ENCODE measurements around the gene RNF17. TPM values are rescaled to one million over a fixed set of nuclear protein-coding genes. Genes with fewer than 3 reads are reported as not detected.

RNF17 gene
- total and polyA plus RNA-seq, 2 experiments from 2014 or later = not detected

GRCh38 chr13:24863748-24864540 is 100.0 kb downstream of the RNF17 start:
- in situ Hi-C loops (cut with MboI) = no loop called here
- Histone ChIP-seq H3F3A (ENCODE audit: insufficient read depth) (no peaks in the 10 kb centered on the region), H3K4me3 (no peak overlapping the region), H3K36me3 (ENCODE audit: low read depth) (no peaks in the 10 kb centered on the region), H3K4me1 (ENCODE audit: insufficient read depth) (no peaks in the 10 kb centered on the region), H4K20me1 (ENCODE audit: insufficient read depth) (no peaks in the 10 kb centered on the region), H3K79me2 (ENCODE audit: insufficient read depth) (no peaks in the 10 kb centered on the region), H2AFZ (no peak overlapping the region), H3K27me3 (replicated peaks; ENCODE audit: insufficient read depth) (peaks cover 25% of the 10 kb centered on the region), H3K4me2 (ENCODE audit: unreplicated experiment) (no peak overlapping the region), H3K27ac (no peak overlapping the region), H3K9me2 (ENCODE audit: insufficient read depth) (no peaks in the 10 kb centered on the region), H3K9me3 (ENCODE audit: low read depth) (no peaks in the 10 kb centered on the region), H3K9ac (no peak overlapping the region)
- TF ChIP-seq EZH2 (IDR thresholded peaks at IDR 0.05; ENCODE audit: insufficient read depth, poor library complexity, severe bottlenecking) (no peak), EZH2phosphoT487 (IDR thresholded peaks at IDR 0.05; ENCODE audit: insufficient read depth, low read depth) (no peak)
- WGBS, 2 experiments (ENCODE audit: low coverage in 1 of 2, low lambda C conversion rate in 2 of 2, missing lambda C conversion rate in 2 of 2) = 35 to 38% methylated on average over 9 of the region's 9 CpGs
- DNase-seq = no peak

DNA sequence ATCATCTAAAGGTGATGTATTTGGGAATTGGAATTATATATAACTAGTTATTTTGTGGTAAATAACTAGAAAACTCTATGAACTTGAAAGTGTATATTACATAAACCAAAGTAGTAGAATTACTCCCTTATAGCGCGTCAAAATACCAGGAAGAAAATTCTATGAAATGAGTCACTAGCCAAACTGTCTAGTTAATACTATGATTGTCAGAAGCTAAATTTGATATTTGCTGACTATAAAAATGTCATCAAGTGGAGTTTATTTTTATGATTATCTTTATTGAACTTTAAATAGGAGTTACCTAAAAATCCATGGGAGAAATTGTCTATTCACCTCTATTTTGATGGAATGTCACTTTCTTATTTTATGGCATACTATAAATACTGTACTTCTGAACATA is 100.6 kb downstream of the RNF17 start:
- Histone ChIP-seq H3K9ac (no peak overlapping the region), H3K79me2 (ENCODE audit: insufficient read depth) (no peaks in the 10 kb centered on the region), H3K4me1 (ENCODE audit: insufficient read depth) (no peaks in the 10 kb centered on the region), H3K36me3 (ENCODE audit: low read depth) (no peaks in the 10 kb centered on the region), H3K9me2 (ENCODE audit: insufficient read depth) (no peaks in the 10 kb centered on the region), H3K27ac (no peak overlapping the region), H3K9me3 (ENCODE audit: low read depth) (no peaks in the 10 kb centered on the region), H3K27me3 (replicated peaks; ENCODE audit: insufficient read depth) (peaks cover 30% of the 10 kb centered on the region), H3K4me3 (no peak overlapping the region), H4K20me1 (ENCODE audit: insufficient read depth) (no peaks in the 10 kb centered on the region), H3F3A (ENCODE audit: insufficient read depth) (no peaks in the 10 kb centered on the region), H2AFZ (no peak overlapping the region), H3K4me2 (ENCODE audit: unreplicated experiment) (no peak overlapping the region)
- no peak for DNase-seq
- in situ Hi-C loops (cut with MboI) = no loop called here
- WGBS, 2 experiments (ENCODE audit: low coverage in 1 of 2, low lambda C conversion rate in 2 of 2, missing lambda C conversion rate in 2 of 2) = 98 to 100% methylated on average over 2 of the region's 2 CpGs
- TF ChIP-seq EZH2 (IDR thresholded peaks at IDR 0.05; ENCODE audit: insufficient read depth, poor library complexity, severe bottlenecking) (no peak), EZH2phosphoT487 (IDR thresholded peaks at IDR 0.05; ENCODE audit: insufficient read depth, low read depth) (no peak)

- no peak overlapping the region for H3K27ac ChIP-seq
- no peaks in the 10 kb centered on the region for H3K9me3 ChIP-seq (ENCODE audit: low read depth)
- H3K4me1 ChIP-seq (ENCODE audit: insufficient read depth) = no peaks in the 10 kb centered on the region
- H3K9me2 ChIP-seq (ENCODE audit: insufficient read depth) = no peaks in the 10 kb centered on the region
- peak overlapping the region; percentile 28; the same call in 1 of the 2 replicates for H2AFZ ChIP-seq
- H3K27me3 ChIP-seq (replicated peaks; ENCODE audit: insufficient read depth) = peaks cover 30% of the 10 kb centered on the region
- no peaks in the 10 kb centered on the region for H3K36me3 ChIP-seq (ENCODE audit: low read depth)
- peak; percentile 48 for DNase-seq
- no peak overlapping the region for H3K4me3 ChIP-seq
- in situ Hi-C loops (cut with MboI) = no loop called here
- no peak for TF ChIP-seq EZH2 (IDR thresholded peaks at IDR 0.05; ENCODE audit: insufficient read depth, poor library complexity, severe bottlenecking)
- no peak for TF ChIP-seq EZH2phosphoT487 (IDR thresholded peaks at IDR 0.05; ENCODE audit: insufficient read depth, low read depth)
- H3F3A ChIP-seq (ENCODE audit: insufficient read depth) = no peaks in the 10 kb centered on the region
- H3K9ac ChIP-seq = no peak overlapping the region
- H4K20me1 ChIP-seq (ENCODE audit: insufficient read depth) = no peaks in the 10 kb centered on the region
- H3K4me2 ChIP-seq (ENCODE audit: unreplicated experiment) = no peak overlapping the region
- WGBS, 2 experiments (ENCODE audit: low coverage in 1 of 2, low lambda C conversion rate in 2 of 2, missing lambda C conversion rate in 2 of 2) = 16 to 21% methylated on average over 5 of the region's 5 CpGs
- no peaks in the 10 kb centered on the region for H3K79me2 ChIP-seq (ENCODE audit: insufficient read depth)
Observed at GRCh38 chr13:24865163-24865953, 101.4 kb downstream of the RNF17 start.

DNA sequence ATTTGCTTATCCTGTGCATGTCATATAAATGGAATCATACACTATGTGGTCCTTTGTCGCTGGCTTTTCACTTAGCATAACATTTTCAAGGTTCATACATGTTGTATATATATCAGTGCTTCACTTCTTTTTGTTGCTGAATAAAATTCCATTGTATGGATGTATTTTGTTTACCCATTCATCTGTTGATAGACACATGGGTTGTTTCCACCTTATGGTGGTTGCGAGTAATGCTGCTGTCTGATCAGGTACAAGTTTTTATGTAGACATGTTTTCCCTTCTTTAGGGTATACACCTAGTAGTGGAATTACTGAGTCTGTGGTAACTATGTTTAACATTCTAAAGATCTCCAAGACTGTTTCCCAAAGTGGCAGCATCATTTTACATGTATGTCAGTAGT is 102.5 kb downstream of the RNF17 start:
- in situ Hi-C loops (cut with MboI) = no loop called here
- WGBS, 2 experiments (ENCODE audit: low coverage in 1 of 2, low lambda C conversion rate in 2 of 2, missing lambda C conversion rate in 2 of 2) = 89 to 95% methylated on average over 2 of the region's 2 CpGs
- Histone ChIP-seq H4K20me1 (ENCODE audit: insufficient read depth) (no peaks in the 10 kb centered on the region), H3K79me2 (ENCODE audit: insufficient read depth) (no peaks in the 10 kb centered on the region), H3K27ac (no peak overlapping the region), H3F3A (ENCODE audit: insufficient read depth) (no peaks in the 10 kb centered on the region), H3K36me3 (ENCODE audit: low read depth) (no peaks in the 10 kb centered on the region), H3K4me1 (ENCODE audit: insufficient read depth) (no peaks in the 10 kb centered on the region), H3K9ac (no peak overlapping the region), H3K4me3 (no peak overlapping the region), H3K9me2 (ENCODE audit: insufficient read depth) (no peaks in the 10 kb centered on the region), H3K27me3 (replicated peaks; ENCODE audit: insufficient read depth) (peaks cover 34% of the 10 kb centered on the region; the same call in 1 of the 2 replicates), H2AFZ (no peak overlapping the region), H3K4me2 (ENCODE audit: unreplicated experiment) (no peak overlapping the region), H3K9me3 (ENCODE audit: low read depth) (no peaks in the 10 kb centered on the region)
- TF ChIP-seq EZH2phosphoT487 (IDR thresholded peaks at IDR 0.05; ENCODE audit: insufficient read depth, low read depth) (no peak), EZH2 (IDR thresholded peaks at IDR 0.05; ENCODE audit: insufficient read depth, poor library complexity, severe bottlenecking) (no peak)
- DNase-seq = no peak
